ENCODE measurements around the gene RBMS3.

The RBMS3 gene

DNA sequence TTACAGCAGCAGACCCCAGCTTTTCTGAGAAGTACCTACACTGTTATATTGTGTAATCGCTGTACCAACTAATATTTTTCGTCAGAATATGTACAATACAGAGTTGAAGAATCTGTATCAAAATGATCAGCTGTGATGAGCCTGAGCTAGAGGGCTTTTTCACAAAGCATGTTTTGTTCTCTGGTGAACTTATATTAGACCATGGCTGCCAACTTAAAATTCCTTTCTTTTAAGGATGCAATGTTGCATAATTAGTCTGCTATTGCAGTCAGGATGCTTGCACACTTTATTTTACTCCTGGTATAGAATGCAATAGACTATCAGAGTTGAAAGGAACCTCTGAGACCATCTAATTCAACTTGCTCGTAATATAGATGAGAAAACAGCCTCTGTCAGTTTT is 127.8 kb downstream of the RBMS3 start:
- ATAC-seq (no peak), DNase-seq (ENCODE audit: low spot score in 2 of 2) (no peak)
- no peak overlapping the region for H3K4me3 Mint-ChIP-seq
- no peak overlapping the region for H3K27ac Mint-ChIP-seq
- H3K36me3 Mint-ChIP-seq, result no peaks in the 10 kb centered on the region
- no peaks in the 10 kb centered on the region for H3K9me3 Mint-ChIP-seq
- no peaks in the 10 kb centered on the region for H3K4me1 Mint-ChIP-seq

DNA sequence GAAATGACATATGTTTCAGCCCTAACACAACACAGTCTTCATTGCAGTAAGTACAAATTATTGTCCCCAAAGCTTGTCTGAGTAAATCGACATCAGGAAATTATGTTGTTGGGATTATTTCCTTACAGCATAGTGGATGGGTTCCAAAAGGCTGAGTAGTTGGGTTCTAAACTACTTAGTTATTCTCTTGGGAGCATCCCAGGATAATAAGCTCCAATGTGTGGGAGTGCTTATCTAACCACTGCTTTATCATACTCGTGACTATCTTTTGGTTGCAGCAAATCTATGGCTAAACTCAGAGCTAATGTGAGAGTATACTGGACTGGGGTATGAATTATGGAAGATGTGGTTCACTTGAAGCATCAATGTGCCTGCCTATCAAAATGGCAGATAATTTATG is 128.5 kb downstream of the RBMS3 start:
- Mint-ChIP-seq H3K9me3 (no peaks in the 10 kb centered on the region), H3K27ac (no peak overlapping the region), H3K4me1 (no peaks in the 10 kb centered on the region), H3K36me3 (no peaks in the 10 kb centered on the region), H3K4me3 (no peak overlapping the region)
- ATAC-seq, result no peak
- no peak for DNase-seq (ENCODE audit: low spot score in 2 of 2)

GRCh38 chr3:29410220-29410619 is 129.3 kb downstream of the RBMS3 start:
- no peak for ATAC-seq
- Mint-ChIP-seq H3K9me3 (peaks cover under 1% of the 10 kb centered on the region), H3K4me3 (no peak overlapping the region)

GRCh38 chr3:29410660-29411405 is 130.0 kb downstream of the RBMS3 start:
- H3K9me3 Mint-ChIP-seq, result peaks cover 3% of the 10 kb centered on the region
- H3K36me3 Mint-ChIP-seq, result no peaks in the 10 kb centered on the region
- ATAC-seq, result no peak
- H3K4me1 Mint-ChIP-seq, result no peaks in the 10 kb centered on the region
- DNase-seq (ENCODE audit: low spot score in 2 of 2), result no peak
- H3K27ac Mint-ChIP-seq, result no peak overlapping the region
- no peak overlapping the region for H3K4me3 Mint-ChIP-seq

More at GRCh38 chr3:29410220-29410619, 129.3 kb downstream of the RBMS3 start:
- DNase-seq (ENCODE audit: low spot score in 2 of 2), result no peak
- Mint-ChIP-seq H3K36me3 (no peaks in the 10 kb centered on the region), H3K27ac (no peak overlapping the region), H3K4me1 (no peaks in the 10 kb centered on the region)

GRCh38 chr3:29412110-29412509 is 131.2 kb downstream of the RBMS3 start:
- no peak for ATAC-seq
- H3K9me3 Mint-ChIP-seq, result peaks cover 3% of the 10 kb centered on the region

GRCh38 chr3:29414468-29415224 is 133.8 kb downstream of the RBMS3 start:
- H3K9me3 Mint-ChIP-seq, result peaks cover 3% of the 10 kb centered on the region
- no peak overlapping the region for H3K27ac Mint-ChIP-seq
- no peaks in the 10 kb centered on the region for H3K36me3 Mint-ChIP-seq
- H3K4me3 Mint-ChIP-seq, result no peak overlapping the region
- no peak for ATAC-seq
- H3K4me1 Mint-ChIP-seq, result no peaks in the 10 kb centered on the region
- no peak for DNase-seq (ENCODE audit: low spot score in 2 of 2)

More at GRCh38 chr3:29412110-29412509, 131.2 kb downstream of the RBMS3 start:
- H3K4me3 Mint-ChIP-seq, result no peak overlapping the region
- no peaks in the 10 kb centered on the region for H3K36me3 Mint-ChIP-seq
- no peak overlapping the region for H3K27ac Mint-ChIP-seq
- no peaks in the 10 kb centered on the region for H3K4me1 Mint-ChIP-seq
- no peak for DNase-seq (ENCODE audit: low spot score in 2 of 2)

- no peak overlapping the region for H3K4me3 Mint-ChIP-seq
- DNase-seq (ENCODE audit: low spot score in 2 of 2) (no peak), ATAC-seq (no peak)
- no peak overlapping the region for H3K27ac Mint-ChIP-seq
- H3K4me1 Mint-ChIP-seq, result no peaks in the 10 kb centered on the region
- H3K36me3 Mint-ChIP-seq, result no peaks in the 10 kb centered on the region
- peaks cover 3% of the 10 kb centered on the region for H3K9me3 Mint-ChIP-seq
Observed at GRCh38 chr3:29415482-29416223, 134.8 kb downstream of the RBMS3 start.

- no peak for ATAC-seq
- H3K4me1 Mint-ChIP-seq, result no peaks in the 10 kb centered on the region
- no peaks in the 10 kb centered on the region for H3K36me3 Mint-ChIP-seq
- no peak overlapping the region for H3K4me3 Mint-ChIP-seq
- no peak for DNase-seq (ENCODE audit: low spot score in 2 of 2)
- H3K27ac Mint-ChIP-seq, result no peak overlapping the region
- peaks cover 3% of the 10 kb centered on the region for H3K9me3 Mint-ChIP-seq
Observed at GRCh38 chr3:29416514-29416913, 135.6 kb downstream of the RBMS3 start.

DNA sequence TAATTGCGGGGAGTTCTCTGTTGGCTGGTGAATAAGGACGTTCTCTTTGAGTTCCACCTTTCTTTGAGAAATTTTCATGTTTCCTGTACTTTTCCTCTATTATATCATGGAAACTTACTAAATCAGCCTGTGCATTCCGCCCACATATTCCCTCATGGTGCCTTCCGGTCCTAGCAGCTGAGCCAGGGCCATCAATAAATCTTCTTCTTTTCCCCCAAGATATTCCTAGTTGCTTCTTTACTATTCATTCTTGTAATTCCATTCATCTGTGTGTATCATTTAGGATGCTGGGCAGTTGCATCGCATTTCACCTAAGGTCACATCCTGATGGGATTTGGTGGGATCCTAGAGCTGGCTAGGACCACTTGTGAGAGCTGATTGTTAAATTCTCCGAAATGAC is 139.2 kb downstream of the RBMS3 start:
- Mint-ChIP-seq H3K9me3 (peaks cover 3% of the 10 kb centered on the region), H3K36me3 (no peaks in the 10 kb centered on the region), H3K4me3 (no peak overlapping the region), H3K27ac (no peak overlapping the region), H3K4me1 (no peaks in the 10 kb centered on the region)
- DNase-seq (ENCODE audit: low spot score in 2 of 2) (no peak), ATAC-seq (no peak)

DNA sequence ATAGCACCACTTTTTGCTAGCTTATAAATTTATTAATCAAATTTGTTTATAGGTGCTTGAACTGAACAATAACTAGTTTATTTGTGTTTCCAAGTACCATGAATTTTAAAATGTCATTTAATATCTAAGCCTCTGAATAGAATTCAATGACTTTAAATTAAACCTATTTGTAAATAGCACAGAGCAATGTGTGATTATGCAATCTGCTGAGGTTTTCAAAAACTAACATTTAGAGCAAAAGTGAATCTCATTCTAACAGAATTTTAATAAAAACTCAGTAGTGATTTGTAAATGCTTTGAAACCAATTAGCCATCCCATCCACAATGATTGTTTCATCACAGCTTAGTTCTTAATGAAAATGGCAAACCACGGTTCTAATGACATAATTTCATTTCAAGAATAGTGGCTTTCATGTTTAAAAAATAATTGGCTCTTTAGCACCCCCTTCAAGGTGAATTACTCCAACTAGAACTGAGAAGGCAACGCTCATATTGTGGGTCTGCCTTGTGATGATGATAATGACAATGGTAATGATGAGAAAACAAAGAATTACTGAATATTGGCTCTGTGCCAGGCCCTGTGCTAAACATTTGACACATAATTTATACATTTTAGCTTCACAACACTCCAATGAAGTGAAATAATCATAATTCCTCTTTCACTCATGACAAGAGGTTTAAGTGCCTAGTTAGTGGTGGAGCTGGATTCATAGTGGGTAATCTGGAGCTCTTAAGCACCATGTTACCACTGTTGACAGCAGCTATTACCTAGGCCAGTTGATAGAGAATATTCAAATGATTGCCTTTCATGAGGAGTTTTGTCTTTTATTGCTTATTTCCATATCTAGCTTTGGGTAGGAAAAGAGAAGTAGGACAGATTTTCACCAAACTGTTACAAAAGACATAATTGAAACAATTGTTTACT is 145.7 kb downstream of the RBMS3 start:
- Mint-ChIP-seq H3K27ac (no peak overlapping the region), H3K9me3 (no peaks in the 10 kb centered on the region), H3K36me3 (no peaks in the 10 kb centered on the region), H3K4me1 (no peaks in the 10 kb centered on the region), H3K4me3 (no peak overlapping the region)
- DNase-seq (ENCODE audit: low spot score in 2 of 2) (no peak), ATAC-seq (no peak)

DNA sequence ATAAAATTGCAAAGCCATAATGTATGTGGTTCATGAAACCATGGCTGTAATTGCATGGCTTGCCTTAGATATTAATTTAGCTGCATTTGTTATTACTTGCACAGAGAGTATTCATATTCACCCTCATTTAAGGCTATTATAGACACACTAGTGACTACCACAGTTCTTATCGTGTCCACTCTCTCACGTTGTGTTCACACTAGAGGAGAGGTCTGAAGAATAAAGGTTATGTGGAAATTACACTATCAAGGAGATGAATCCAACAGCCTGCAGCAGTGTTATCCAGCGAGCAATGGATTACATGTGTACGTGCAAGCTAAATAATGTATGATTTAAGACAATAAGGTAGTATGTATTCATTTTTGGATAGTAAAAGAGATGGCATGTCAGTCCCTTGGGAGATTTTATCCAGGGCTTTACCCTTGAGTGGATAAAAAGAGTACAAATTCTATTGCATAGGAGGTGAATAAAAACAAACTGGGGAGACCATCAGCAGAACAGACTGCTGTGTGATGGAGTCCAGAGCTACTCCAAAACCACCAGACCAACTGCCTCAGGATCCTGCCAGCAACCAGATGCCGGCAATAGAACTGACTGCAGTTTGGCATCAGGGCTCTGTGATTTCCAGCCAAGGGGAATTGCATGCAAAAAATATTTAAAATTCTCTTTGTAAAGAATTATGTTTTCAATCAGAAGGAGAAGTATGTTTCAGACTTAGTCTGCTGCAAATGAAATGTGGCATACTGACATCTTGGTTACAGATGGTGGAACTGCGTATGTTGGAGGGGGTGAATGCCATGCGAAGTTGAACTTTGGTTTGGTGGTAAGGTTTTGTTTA is 146.6 kb downstream of the RBMS3 start:
- no peaks in the 10 kb centered on the region for H3K4me1 Mint-ChIP-seq
- no peaks in the 10 kb centered on the region for H3K9me3 Mint-ChIP-seq
- H3K36me3 Mint-ChIP-seq, result no peaks in the 10 kb centered on the region
- DNase-seq (ENCODE audit: low spot score in 2 of 2), result no peak
- ATAC-seq, result no peak
- no peak overlapping the region for H3K27ac Mint-ChIP-seq
- H3K4me3 Mint-ChIP-seq, result no peak overlapping the region

DNA sequence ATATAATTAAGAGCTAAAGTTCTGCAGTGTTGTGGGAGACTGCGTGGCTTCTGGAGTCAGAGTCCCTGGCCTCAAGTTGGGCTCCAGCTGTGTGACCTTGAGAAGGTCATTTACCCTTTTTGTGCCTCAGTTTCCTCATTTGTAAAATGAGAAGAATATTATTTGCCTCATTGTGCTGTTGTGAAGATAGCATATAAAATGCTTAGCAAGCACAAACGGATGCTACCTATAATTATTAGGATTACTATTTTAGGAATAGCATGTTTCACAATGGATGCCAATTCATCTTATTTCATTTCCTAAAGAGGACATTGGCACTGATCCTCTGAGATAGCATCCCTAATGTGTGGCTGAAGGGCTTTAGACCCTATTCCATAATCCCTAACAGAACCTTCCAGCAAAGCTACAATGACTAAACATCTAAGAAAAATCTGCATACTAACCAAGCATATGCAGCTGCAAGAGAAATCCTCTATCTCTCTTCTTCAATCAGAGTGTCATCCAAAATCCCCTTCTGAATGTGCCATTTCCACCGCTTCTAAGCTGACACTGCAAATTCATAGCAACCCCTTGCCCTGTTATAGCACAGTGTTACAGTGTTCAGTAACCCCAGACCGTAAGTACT is 148.3 kb downstream of the RBMS3 start:
- no peak for ATAC-seq
- H3K9me3 Mint-ChIP-seq, result peaks cover 2% of the 10 kb centered on the region
- no peak overlapping the region for H3K27ac Mint-ChIP-seq
- H3K4me1 Mint-ChIP-seq, result no peaks in the 10 kb centered on the region
- no peaks in the 10 kb centered on the region for H3K36me3 Mint-ChIP-seq
- no peak overlapping the region for H3K4me3 Mint-ChIP-seq
- no peak for DNase-seq (ENCODE audit: low spot score in 2 of 2)

DNA sequence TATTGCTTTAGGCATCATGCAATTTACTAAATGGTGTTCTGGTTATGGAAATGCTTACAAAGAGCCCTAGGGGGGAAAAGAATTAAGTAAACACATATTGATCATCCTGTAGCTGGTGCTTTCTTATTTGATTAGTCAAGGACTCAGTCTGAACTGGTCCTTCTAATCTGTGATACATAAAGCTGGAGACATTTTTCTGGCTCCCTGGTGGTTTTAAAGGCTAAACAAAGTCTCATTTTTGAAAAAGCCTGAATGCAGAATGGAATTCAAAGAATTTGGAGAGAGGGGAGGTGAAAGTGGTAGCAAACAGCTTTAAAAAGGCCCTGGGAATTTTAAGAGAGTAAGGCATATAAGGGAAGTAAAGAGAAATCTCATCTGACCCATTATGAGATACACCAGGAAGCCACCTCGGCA is 149.7 kb downstream of the RBMS3 start:
- DNase-seq (ENCODE audit: low spot score in 2 of 2) (no peak), ATAC-seq (no peak)
- no peaks in the 10 kb centered on the region for H3K4me1 Mint-ChIP-seq
- H3K4me3 Mint-ChIP-seq, result no peak overlapping the region
- H3K36me3 Mint-ChIP-seq, result no peaks in the 10 kb centered on the region
- H3K27ac Mint-ChIP-seq, result no peak overlapping the region
- H3K9me3 Mint-ChIP-seq, result peaks cover 2% of the 10 kb centered on the region
